HEK293T (cell line): ENCODE measurements around the gene CDHR3.

ENCODE experiments used
- CTCF ChIA-PET: fragments of 350-600 bp; formaldehyde crosslinking; extraction: SDS; loops from one replicate; lab custom pipeline; 2021; ENCODE audit warnings: antibody characterized with exemption, inconsistent platforms; lab: Yijun Ruan, JAX
- POLR2A ChIA-PET: fragments of 350-600 bp; formaldehyde crosslinking; extraction: SDS; loops from one replicate; lab custom pipeline; 2020; ENCODE audit warnings: antibody characterized with exemption, inconsistent platforms; lab: Yijun Ruan, JAX
- DNase-seq: peaks from one replicate; pipeline ENCODE4 v3.0.0; 2012; ENCODE audit warnings: mixed read lengths; ENCODE audit errors: extremely low spot score
- ARNT ChIP-seq: fragments of 450-650 bp; IDR thresholded peaks from 2 replicates; pipeline ENCODE4 v1.6.1; 2017; ENCODE audit warnings: mild to moderate bottlenecking
- BHLHE40 ChIP-seq: fragments of 450-650 bp; IDR thresholded peaks from 2 replicates; pipeline ENCODE4 v1.6.1; 2016; ENCODE audit warnings: mild to moderate bottlenecking, moderate library complexity, borderline replicate concordance
- CTBP1 ChIP-seq: fragments of 450-650 bp; IDR thresholded peaks from 2 replicates; pipeline ENCODE4 v1.6.1; 2016; ENCODE audit warnings: borderline replicate concordance
- ELF4 ChIP-seq: fragments of 450-650 bp; IDR thresholded peaks from 2 replicates; pipeline ENCODE4 v1.6.1; 2017; ENCODE audit warnings: antibody characterized with exemption
- FOXA1 ChIP-seq: fragments of 450-650 bp; IDR thresholded peaks from 2 replicates; pipeline ENCODE4 v1.6.1; 2016; ENCODE audit warnings: mild to moderate bottlenecking
- FOXK2 ChIP-seq: fragments of 450-650 bp; IDR thresholded peaks from 2 replicates; pipeline ENCODE4 v1.6.1; 2016; ENCODE audit warnings: mild to moderate bottlenecking
- FOXM1 ChIP-seq: fragments of 450-650 bp; IDR thresholded peaks from 2 replicates; pipeline ENCODE4 v1.6.1; 2017; ENCODE audit warnings: mild to moderate bottlenecking, borderline replicate concordance
- HDGF ChIP-seq: fragments of 450-650 bp; IDR thresholded peaks from 2 replicates; pipeline ENCODE4 v1.6.1; 2017; ENCODE audit warnings: antibody characterized with exemption, borderline replicate concordance
- L3MBTL2 ChIP-seq: fragments of 450-650 bp; conservative IDR thresholded peaks from 2 replicates; pipeline ENCODE4 v1.6.1; 2016; ENCODE audit warnings: mild to moderate bottlenecking
- LEF1 ChIP-seq: fragments of 450-650 bp; IDR thresholded peaks from 2 replicates; pipeline ENCODE4 v1.6.1; 2017; ENCODE audit warnings: mild to moderate bottlenecking, borderline replicate concordance
- NFRKB ChIP-seq: fragments of 450-650 bp; IDR thresholded peaks from 2 replicates; pipeline ENCODE4 v1.6.1; 2016; ENCODE audit warnings: mild to moderate bottlenecking, moderate library complexity
- PKNOX1 ChIP-seq: fragments of 450-650 bp; IDR thresholded peaks from 2 replicates; pipeline ENCODE4 v1.6.1; 2016
- SP1 ChIP-seq: fragments of 450-650 bp; IDR thresholded peaks from 2 replicates; pipeline ENCODE4 v1.6.1; 2017
- SUZ12 ChIP-seq: fragments of 450-650 bp; IDR thresholded peaks from 2 replicates; pipeline ENCODE4 v1.6.1; 2016; ENCODE audit warnings: mild to moderate bottlenecking
- TARDBP ChIP-seq: fragments of 450-650 bp; IDR thresholded peaks from 2 replicates; pipeline ENCODE4 v1.6.1; 2016
- ZNF384 ChIP-seq: fragments of 450-650 bp; IDR thresholded peaks from 2 replicates; pipeline ENCODE4 v1.6.1; 2016

The CDHR3 gene

DNA sequence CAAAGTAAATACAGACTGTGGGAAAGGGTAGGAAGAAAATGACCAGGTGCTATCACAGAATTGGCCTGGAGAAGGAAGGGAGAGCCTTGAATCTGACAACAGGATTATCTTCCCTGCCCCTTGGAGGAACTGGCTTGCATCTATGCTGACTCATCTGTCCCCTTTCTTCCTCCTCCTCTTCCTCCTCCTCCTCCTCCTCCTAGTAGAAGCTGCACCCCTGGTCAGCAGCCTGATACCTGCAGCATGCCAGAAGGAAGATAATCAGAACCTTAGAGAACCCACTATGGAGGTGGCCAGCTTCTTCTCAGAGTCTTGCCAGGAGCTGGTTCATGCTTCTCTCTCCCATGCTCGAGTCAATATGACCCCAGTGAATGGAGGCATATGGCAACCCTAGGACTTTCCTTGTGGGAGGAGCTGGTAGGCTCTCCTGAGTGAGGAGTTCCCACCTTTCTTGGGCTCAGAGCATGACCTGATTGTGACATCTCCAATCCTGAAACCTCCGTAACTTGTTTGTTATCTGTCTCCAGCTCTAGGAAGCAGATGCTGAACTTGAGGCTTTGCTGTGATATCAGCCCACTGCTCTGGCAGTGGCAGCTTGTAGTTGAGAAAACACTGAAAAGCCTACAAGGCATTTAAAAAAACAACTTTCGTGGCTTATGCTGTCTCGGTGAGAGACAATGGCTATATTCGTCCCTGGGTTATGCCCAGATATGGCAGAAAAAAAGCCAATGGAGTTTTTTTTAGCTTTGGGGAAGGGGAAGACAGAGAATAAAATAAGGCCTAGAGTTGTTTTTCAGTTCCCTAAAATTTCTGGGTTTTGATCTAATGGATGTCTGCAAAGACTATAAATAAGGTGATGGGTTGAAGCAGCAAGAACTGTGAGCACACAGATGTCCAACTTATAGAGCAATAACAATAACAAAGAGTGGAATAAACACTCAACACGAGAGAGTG, 60.6 kb downstream of the CDHR3 start:
- DNase-seq = no peak
- TF ChIP-seq PKNOX1 (no peak), CTBP1 (no peak), LEF1 (no peak), FOXM1 (no peak), FOXA1 (no peak), ELF4 (no peak), BHLHE40 (no peak), SUZ12 (no peak), FOXK2 (no peak), NFRKB (no peak), ARNT (no peak), TARDBP (no peak), L3MBTL2 (no peak), ZNF384 (no peak), HDGF (no peak), SP1 (no peak)
- ChIA-PET POLR2A (no interaction called here), CTCF (no interaction called here)

- TF ChIP-seq SUZ12 = no peak
- TF ChIP-seq L3MBTL2 = no peak
- no peak for TF ChIP-seq BHLHE40
- TF ChIP-seq SP1 = no peak
- TF ChIP-seq ARNT = no peak
- TF ChIP-seq ZNF384 = no peak
- TF ChIP-seq ELF4 = no peak
- TF ChIP-seq FOXK2 = no peak
- no peak for TF ChIP-seq FOXA1
- TF ChIP-seq HDGF = no peak
- TF ChIP-seq PKNOX1 = no peak
- TF ChIP-seq TARDBP = no peak
- TF ChIP-seq NFRKB = no peak
- no peak for TF ChIP-seq FOXM1
- no peak for TF ChIP-seq CTBP1
- TF ChIP-seq LEF1 = no peak
- ChIA-PET CTCF (interaction anchor here (0.6 to 2.1 kb wide), 3 partner anchors 11 to 261 kb away, joined by 3 to 7 read pairs (median 3); no protein-coding TSS in a partner anchor), POLR2A (no interaction called here)
- DNase-seq = no peak
Observed at GRCh38 chr7:106026101-106026500, 63.0 kb downstream of the CDHR3 start.

DNA sequence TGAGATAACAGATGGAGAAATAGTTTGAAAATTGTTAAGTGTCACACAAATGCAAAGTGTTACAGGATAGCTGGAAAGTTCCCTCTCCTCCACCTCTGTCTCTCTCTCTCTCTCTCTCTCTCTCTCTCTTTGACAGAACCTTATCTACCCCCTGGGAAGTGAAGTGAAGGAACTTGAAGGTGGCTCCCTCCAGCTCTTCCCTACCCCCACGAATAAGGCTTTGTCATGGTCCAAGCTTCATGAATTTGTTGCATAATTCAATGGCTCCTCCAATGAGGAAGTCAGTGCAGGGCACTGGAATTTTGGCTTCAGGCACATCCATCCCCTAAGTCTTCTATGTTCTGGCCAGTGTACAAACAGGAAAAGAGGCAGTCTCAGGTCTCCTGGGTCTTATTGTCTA, 66.4 kb downstream of the CDHR3 start:
- ChIA-PET POLR2A (no interaction called here), CTCF (interaction anchor here (1.5 kb wide), 1 partner anchor 10 kb away, joined by 4 read pairs; no protein-coding TSS in a partner anchor)
- no peak for DNase-seq
- TF ChIP-seq FOXK2 (no peak), ELF4 (no peak), SUZ12 (no peak), NFRKB (no peak), ZNF384 (no peak), L3MBTL2 (no peak)

DNA sequence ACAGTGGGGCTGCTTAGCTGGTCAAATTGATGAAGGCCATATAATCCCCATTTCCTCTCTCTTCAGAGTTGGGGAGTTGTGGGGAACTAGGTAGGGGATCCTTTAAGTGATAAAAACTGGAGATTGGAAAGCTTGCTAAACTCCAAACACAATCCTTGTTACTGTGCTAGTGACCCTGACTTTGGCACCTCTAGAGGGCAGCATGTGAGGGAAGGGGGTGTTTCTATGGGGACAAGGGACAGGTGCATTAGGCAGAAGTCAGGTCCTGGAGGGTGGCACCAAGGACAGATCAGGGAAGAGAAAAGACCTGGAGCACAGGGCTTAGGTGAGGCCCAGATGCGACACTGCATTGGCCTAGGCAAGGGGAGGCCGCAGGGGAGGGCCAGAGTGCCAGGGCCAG, 66.9 kb downstream of the CDHR3 start:
- ChIA-PET CTCF (interaction anchor here (0.6 to 1.1 kb wide), 2 partner anchors 13 to 373 kb away, joined by 4 read pairs; no protein-coding TSS in a partner anchor), POLR2A (no interaction called here)
- TF ChIP-seq FOXA1 (no peak), ZNF384 (no peak), HDGF (no peak), BHLHE40 (no peak), L3MBTL2 (no peak), SUZ12 (no peak), FOXM1 (no peak), ARNT (no peak), PKNOX1 (no peak), SP1 (no peak), LEF1 (no peak), NFRKB (no peak)
- DNase-seq = no peak

DNA sequence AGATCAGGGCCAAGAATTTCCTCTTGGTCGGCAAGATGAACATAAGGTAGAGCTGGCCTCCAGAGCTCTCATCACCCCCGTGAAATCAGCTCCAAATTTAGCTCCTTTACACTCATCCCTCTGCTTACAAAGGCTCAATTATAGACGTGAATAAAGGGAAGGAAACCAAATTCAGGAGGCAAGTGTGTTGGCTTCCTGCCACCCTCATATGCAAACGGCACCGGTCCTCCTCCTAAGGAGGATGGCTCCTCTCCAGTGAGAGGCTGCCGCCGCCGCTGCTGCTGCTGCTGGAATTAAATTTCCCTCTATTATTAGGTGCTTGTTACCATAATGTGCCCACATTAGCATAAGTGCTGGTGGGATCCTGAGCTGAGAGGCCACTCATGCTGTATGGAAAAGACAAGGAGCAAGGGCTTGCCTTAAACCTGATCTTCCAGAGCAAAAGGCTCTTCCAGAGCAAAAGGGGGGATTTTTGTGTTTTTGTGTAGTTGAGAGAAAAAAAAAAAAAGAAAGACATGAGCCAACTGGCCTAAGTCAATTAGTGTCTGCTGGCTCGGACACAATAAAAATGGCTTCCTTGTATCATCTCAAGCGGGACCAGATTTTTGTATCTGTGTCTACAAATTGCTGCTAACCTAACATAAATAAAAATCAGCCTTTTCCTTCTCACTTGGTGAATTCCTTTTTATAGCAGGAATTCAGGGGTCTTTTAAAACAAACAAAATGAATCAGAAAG, 68.4 kb downstream of the CDHR3 start:
- ChIA-PET CTCF (no interaction called here), POLR2A (no interaction called here)
- no peak for DNase-seq
- TF ChIP-seq NFRKB (no peak), L3MBTL2 (no peak), LEF1 (no peak), FOXK2 (no peak), SUZ12 (no peak), BHLHE40 (no peak), FOXM1 (no peak), TARDBP (no peak), SP1 (no peak), ZNF384 (no peak), PKNOX1 (no peak), HDGF (no peak), ARNT (no peak), ELF4 (no peak), FOXA1 (no peak), CTBP1 (no peak)
